Endothelial cell of umbilical vein (primary cell): ENCODE measurements around the gene FAM221A. TPM values are rescaled to one million over a fixed set of nuclear protein-coding genes. Genes with fewer than 3 reads are reported as not detected.

Source experiments
- BruUV-seq: library from RNA; stranded (reverse); fragments of 400-500 nt; replicated peaks from 2 replicates; lab custom pipeline; 2021; lab: Mats Ljungman, UMichigan
- CTCF ChIA-PET: fragments of 300-600, 350-600 bp; sonication (Branson Sonifier 250); formaldehyde crosslinking; loops from one replicate; lab custom pipeline; 2021; ENCODE audit warnings: antibody characterized with exemption, inconsistent platforms; lab: Charles Lee
- POLR2A ChIA-PET: fragments of 300-600, 350-600 bp; sonication (Branson Sonifier 250); formaldehyde crosslinking; loops from one replicate; lab custom pipeline; 2021; ENCODE audit warnings: antibody characterized with exemption, inconsistent platforms; lab: Charles Lee
- DNase-seq: peaks from one replicate; pipeline ENCODE4 v3.0.0-alpha.2; 2011; ENCODE audit warnings: low read depth, low spot score
- FAIRE-seq: peaks from 2 replicates; lab custom pipeline; 2011; peaks lifted over from hg19 to GRCh38; lab: Jason Lieb, UNC
- H2AFZ ChIP-seq: 2 replicates; pipeline ENCODE4 v1.6.0; 2012; ENCODE audit warnings: low read depth, low read length, control low read depth, inconsistent platforms
- H3K27ac ChIP-seq: 2 replicates; pipeline ENCODE4 v1.5.1; 2011; ENCODE audit warnings: low read depth, mild to moderate bottlenecking, control low read depth, low read length, moderate library complexity; ENCODE audit not compliant: insufficient read depth
- H3K27me3 ChIP-seq, 2 experiments: 2 replicates each; pipeline versions ENCODE4 v1.6.0 to v1.6.1; 2011; ENCODE audit warnings: low read length in 2 of 2, mixed read lengths in 1 of 2; ENCODE audit not compliant: control insufficient read depth in 2 of 2, insufficient read depth in 2 of 2
- H3K36me3 ChIP-seq, 2 experiments: 2 replicates in 1 of 2; 3 replicates in 1 of 2; pipeline ENCODE4 v1.5.1; 2011; ENCODE audit warnings: low read length in 2 of 2, mild to moderate bottlenecking in 1 of 2, moderate library complexity in 1 of 2; ENCODE audit not compliant: control insufficient read depth in 2 of 2, insufficient read depth in 2 of 2; ENCODE audit errors: extremely low read depth in 1 of 2
- H3K4me1 ChIP-seq: 3 replicates; pipeline ENCODE4 v1.5.1; 2011; ENCODE audit warnings: mild to moderate bottlenecking, low read length; ENCODE audit not compliant: control insufficient read depth, insufficient read depth; ENCODE audit errors: extremely low read depth
- H3K4me2 ChIP-seq: 2 replicates; pipeline ENCODE4 v1.6.1; 2011; ENCODE audit warnings: low read length, control low read depth, mixed read lengths; ENCODE audit not compliant: insufficient read depth
- H3K4me3 ChIP-seq, 3 experiments: fragments of 200-600 bp in 1 of 3; sonication (generic), shearing (Covaris generic) in 1 of 3; replicated peaks in 1 of 3; 2 replicates each; pipeline ENCODE4 v1.5.1; 2011 to 2016; ENCODE audit warnings: control low read depth in 3 of 3, low read length in 3 of 3, mild to moderate bottlenecking in 2 of 3, inconsistent platforms in 1 of 3, low read depth in 1 of 3, moderate library complexity in 1 of 3; ENCODE audit not compliant: insufficient read depth in 1 of 3
- H3K79me2 ChIP-seq: 2 replicates; pipeline ENCODE4 v1.6.0; 2012; ENCODE audit warnings: low read length, inconsistent platforms; ENCODE audit not compliant: control insufficient read depth, insufficient read depth
- H3K9ac ChIP-seq: replicated peaks from 2 replicates; pipeline ENCODE3; 2011; ENCODE audit warnings: low read length, control low read depth; ENCODE audit not compliant: insufficient read depth; ENCODE audit errors: extremely low read depth
- H3K9me1 ChIP-seq: replicated peaks from 3 replicates; pipeline ENCODE4 v1.6.0; 2011; ENCODE audit warnings: mild to moderate bottlenecking, low read length; ENCODE audit not compliant: control insufficient read depth, insufficient read depth; ENCODE audit errors: extremely low read depth
- H3K9me3 ChIP-seq: replicated peaks from 2 replicates; pipeline ENCODE4 v1.5.1; 2012; ENCODE audit warnings: low read length, inconsistent platforms; ENCODE audit not compliant: control insufficient read depth, insufficient read depth
- H4K20me1 ChIP-seq: replicated peaks from 2 replicates; pipeline ENCODE3; 2011; ENCODE audit warnings: mild to moderate bottlenecking, low read length; ENCODE audit not compliant: control insufficient read depth, insufficient read depth; ENCODE audit errors: extremely low read depth
- EZH2 ChIP-seq: IDR thresholded peaks from 2 replicates; pipeline ENCODE4 v1.6.1; 2012; ENCODE audit warnings: borderline replicate concordance, low read depth, mild to moderate bottlenecking, moderate library complexity, low read length, inconsistent platforms; ENCODE audit not compliant: severe bottlenecking
- FOS ChIP-seq: IDR thresholded peaks from 2 replicates; pipeline ENCODE4 v1.6.1; 2011; ENCODE audit warnings: mild to moderate bottlenecking, low read length, moderate library complexity, borderline replicate concordance; ENCODE audit not compliant: insufficient read depth
- GATA2 ChIP-seq: IDR thresholded peaks from 2 replicates; pipeline ENCODE4 v1.7.0; 2011; ENCODE audit warnings: low read depth, mild to moderate bottlenecking, moderate library complexity, mixed read lengths, low read length; ENCODE audit not compliant: insufficient read length, insufficient read depth
- JUN ChIP-seq: IDR thresholded peaks from 2 replicates; pipeline ENCODE4 v1.6.1; 2011; ENCODE audit warnings: borderline replicate concordance, low read depth; ENCODE audit not compliant: insufficient read length, insufficient read depth
- MYC ChIP-seq: IDR thresholded peaks from one replicate; pipeline ENCODE4 v1.6.1; 2011; ENCODE audit warnings: mild to moderate bottlenecking, low read depth, low read length
- POLR2A ChIP-seq: IDR thresholded peaks from 2 replicates; pipeline ENCODE4 v1.6.1; 2012; ENCODE audit warnings: low read depth, mild to moderate bottlenecking, control low read depth, low read length
- POLR2AphosphoS5 ChIP-seq: IDR thresholded peaks from 2 replicates; pipeline ENCODE4 v1.6.1; 2012; ENCODE audit warnings: low read depth, mild to moderate bottlenecking, control low read depth, low read length, moderate library complexity; ENCODE audit not compliant: insufficient read depth
- dilution Hi-C: fragments of 300-500 bp; cut with MboI; formaldehyde crosslinking; loops from one replicate; pipeline ENCODE4 v1.15.0; 2019; ENCODE audit warnings: low sequenced_read_pairs; ENCODE audit not compliant: extremely low pct_ligation_motif_present
- intact Hi-C: fragments of 100-400 bp; cut with micrococcal nuclease; formaldehyde crosslinking; loops from one replicate; pipeline ENCODE4 v1.10.0; 2022
- polyA plus RNA-seq, 4 experiments: library from polyadenylated mRNA; depleted of rRNA in 3 of 4; stranded (reverse) in 3 of 4; unstranded in 1 of 4; fragments of >200 nt; gene quantifications; 2 replicates each; pipeline versions ENCODE4 v1.2.1 to v1.2.3, GENCODE V29; 2011 to 2012; ENCODE audit warnings: missing spikeins in 1 of 4
- total RNA-seq: library from RNA; stranded (reverse); gene quantifications from 2 replicates; pipeline ENCODE4 v1.2.3, GENCODE V29; 2021
- TF ChIP-seq, protein P1 (sequence below), 2 donors: IDR thresholded peaks; 1 replicate in 1 of 2; 2 replicates in 1 of 2; pipeline ENCODE4 v1.5.1; 2011; ENCODE audit warnings: low read length in 2 of 2, mild to moderate bottlenecking in 2 of 2, moderate library complexity in 2 of 2, control low read depth in 1 of 2, inconsistent platforms in 1 of 2, low read depth in 1 of 2; ENCODE audit not compliant: insufficient read depth in 1 of 2; ENCODE audit errors: extremely low read depth in 1 of 2
- TF ChIP-seq, protein P2 (sequence below): IDR thresholded peaks from 2 replicates; pipeline ENCODE4 v1.6.1; 2011; ENCODE audit not compliant: insufficient read depth, insufficient read length

FAM221A gene
- total and polyA plus RNA-seq, 2 donors (not counting 3 experiments of a cell fraction or from before 2014, with no cell fraction given), result 8.1 to 9.4 TPM

DNA sequence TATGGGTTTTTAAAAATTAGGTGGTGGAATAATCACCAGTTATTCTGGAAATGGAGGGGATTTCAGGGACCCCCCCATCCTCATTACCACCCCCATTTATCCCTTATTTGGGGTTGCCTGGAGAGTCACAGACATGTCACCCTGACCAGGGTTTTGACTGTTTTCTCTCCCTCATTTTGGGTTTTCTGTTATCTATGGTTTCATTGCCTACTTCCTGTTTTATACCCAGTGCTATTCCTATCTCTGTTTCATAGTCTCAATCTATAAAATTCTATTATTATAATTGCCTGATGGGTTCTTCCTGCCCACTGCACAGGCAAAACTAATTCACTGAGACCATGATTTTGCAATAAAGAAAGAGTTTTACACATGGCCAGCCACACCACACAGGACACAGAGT, 15.9 kb upstream of the FAM221A start:
- H3K9me1 ChIP-seq, result no peaks in the 10 kb centered on the region
- DNase-seq (no peak), FAIRE-seq (no peak)
- dilution Hi-C loops, result no loop called here
- H3K4me1 ChIP-seq, result no peaks in the 10 kb centered on the region
- H4K20me1 ChIP-seq, result no peaks in the 10 kb centered on the region
- TF ChIP-seq, protein P1, sequence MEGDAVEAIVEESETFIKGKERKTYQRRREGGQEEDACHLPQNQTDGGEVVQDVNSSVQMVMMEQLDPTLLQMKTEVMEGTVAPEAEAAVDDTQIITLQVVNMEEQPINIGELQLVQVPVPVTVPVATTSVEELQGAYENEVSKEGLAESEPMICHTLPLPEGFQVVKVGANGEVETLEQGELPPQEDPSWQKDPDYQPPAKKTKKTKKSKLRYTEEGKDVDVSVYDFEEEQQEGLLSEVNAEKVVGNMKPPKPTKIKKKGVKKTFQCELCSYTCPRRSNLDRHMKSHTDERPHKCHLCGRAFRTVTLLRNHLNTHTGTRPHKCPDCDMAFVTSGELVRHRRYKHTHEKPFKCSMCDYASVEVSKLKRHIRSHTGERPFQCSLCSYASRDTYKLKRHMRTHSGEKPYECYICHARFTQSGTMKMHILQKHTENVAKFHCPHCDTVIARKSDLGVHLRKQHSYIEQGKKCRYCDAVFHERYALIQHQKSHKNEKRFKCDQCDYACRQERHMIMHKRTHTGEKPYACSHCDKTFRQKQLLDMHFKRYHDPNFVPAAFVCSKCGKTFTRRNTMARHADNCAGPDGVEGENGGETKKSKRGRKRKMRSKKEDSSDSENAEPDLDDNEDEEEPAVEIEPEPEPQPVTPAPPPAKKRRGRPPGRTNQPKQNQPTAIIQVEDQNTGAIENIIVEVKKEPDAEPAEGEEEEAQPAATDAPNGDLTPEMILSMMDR (IDR thresholded peaks at IDR 0.05; ENCODE audit: extremely low read depth in 1 of 2, insufficient read depth in 1 of 2, low read depth in 1 of 2, low read length in 2 of 2), result no peak
- no peak for TF ChIP-seq EZH2
- no peak for TF ChIP-seq GATA2
- no peak for TF ChIP-seq POLR2A
- TF ChIP-seq POLR2AphosphoS5, result no peak
- no peak for TF ChIP-seq FOS
- TF ChIP-seq, protein P2, sequence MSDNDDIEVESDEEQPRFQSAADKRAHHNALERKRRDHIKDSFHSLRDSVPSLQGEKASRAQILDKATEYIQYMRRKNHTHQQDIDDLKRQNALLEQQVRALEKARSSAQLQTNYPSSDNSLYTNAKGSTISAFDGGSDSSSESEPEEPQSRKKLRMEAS, result no peak
- TF ChIP-seq MYC, result no peak
- TF ChIP-seq JUN, result no peak
- H3K27me3 ChIP-seq, result peaks cover 0 to 3% of the 10 kb centered on the region in 2 experiments
- H3K9me3 ChIP-seq, result no peaks in the 10 kb centered on the region
- intact Hi-C loops, result no loop called here
- H3K79me2 ChIP-seq, result no peaks in the 10 kb centered on the region
- no TSS peak for BruUV-seq
- no peak overlapping the region for H3K4me3 ChIP-seq
- ChIA-PET POLR2A (no interaction called here), CTCF (no interaction called here)
- no peak overlapping the region for H2AFZ ChIP-seq
- H3K9ac ChIP-seq, result no peak overlapping the region
- H3K36me3 ChIP-seq, result no peaks in the 10 kb centered on the region
- no peak overlapping the region for H3K27ac ChIP-seq
- H3K4me2 ChIP-seq, result no peak overlapping the region
